Spleen (tissue), 7 donors: ENCODE data around the gene UBL7.

Experiments
- CTCF ChIP-seq, 11 experiments: fragments of 200-600 bp in 7 of 11; fragments of 450-650 bp in 4 of 11; sonication (generic) in 4 of 11; IDR thresholded peaks in 8 of 11; conservative IDR thresholded peaks in 3 of 11; 1 replicate in 7 of 11; 2 replicates in 4 of 11; pipeline versions ENCODE4 v1.4.0 to v1.8.0; 2016 to 2021; ENCODE audit warnings: antibody characterized with exemption in 11 of 11, inconsistent platforms in 4 of 11, mild to moderate bottlenecking in 1 of 11
- POLR2A ChIP-seq, 3 donors: fragments of 450-650 bp; IDR thresholded peaks; one replicate each; pipeline ENCODE4 v1.5.1; 2017; ENCODE audit warnings: antibody characterized with exemption in 3 of 3, mild to moderate bottlenecking in 1 of 3
- donor health status: DM: no; HTN: no; CAD: no; lungs with moderate emphysema.
- donor health status: DM: no; HTN: no; CAD: no.
- donor health status: DM: no; HTN: no; CAD: no.

- TF ChIP-seq CTCF (IDR thresholded peaks at IDR 0.05 in 8 of 11, conservative IDR thresholded peaks at IDR 0.05 in 3 of 11) (no peak), POLR2A (IDR thresholded peaks at IDR 0.05) (no peak)
These were observed 31.1 kb downstream of the UBL7 start for GRCh38 chr15:74429781-74430400.
